Suprapubic skin (tissue), 4 donors: Measurements from ENCODE around the gene APC. TPM values are rescaled to one million over a fixed set of nuclear protein-coding genes. Genes with fewer than 3 reads are reported as not detected.

Experiments used
- DNase-seq, 2 donors: peaks; one replicate each; pipeline ENCODE4 v3.0.0-alpha.2; 2019; ENCODE audit warnings: low spot score in 2 of 2
- H3K27ac ChIP-seq: fragments of 200-600 bp; sonication (generic); one replicate; pipeline ENCODE4 v1.5.1; 2019
- H3K27me3 ChIP-seq: fragments of 200-600 bp; sonication (generic); one replicate; pipeline ENCODE4 v1.5.1; 2019
- H3K36me3 ChIP-seq: fragments of 200-600 bp; sonication (generic); one replicate; pipeline ENCODE4 v1.5.1; 2019
- H3K4me1 ChIP-seq: fragments of 200-600 bp; sonication (generic); one replicate; pipeline ENCODE4 v1.5.1; 2019
- H3K4me3 ChIP-seq: fragments of 200-600 bp; sonication (generic); one replicate; pipeline ENCODE4 v1.5.1; 2019; ENCODE audit warnings: mild to moderate bottlenecking
- H3K9me3 ChIP-seq: fragments of 200-600 bp; sonication (generic); one replicate; pipeline ENCODE4 v1.5.1; 2019
- CTCF ChIP-seq, 2 donors: fragments of 200-600 bp in 1 of 2; fragments of 450-650 bp in 1 of 2; sonication (generic) in 1 of 2; IDR thresholded peaks; one replicate each; pipeline ENCODE4 v1.5.1; 2016 to 2019; ENCODE audit warnings: antibody characterized with exemption in 2 of 2, mild to moderate bottlenecking in 1 of 2, moderate library complexity in 1 of 2
- EP300 ChIP-seq: sonication (generic); formaldehyde crosslinking; IDR thresholded peaks from one replicate; pipeline ENCODE4 v1.6.1; 2017; ENCODE audit warnings: antibody characterized with exemption
- POLR2A ChIP-seq, 2 donors: fragments of 450-650 bp; IDR thresholded peaks; one replicate each; pipeline ENCODE4 v1.6.1; 2017; ENCODE audit warnings: antibody characterized with exemption in 2 of 2, mild to moderate bottlenecking in 2 of 2, moderate library complexity in 2 of 2
- POLR2AphosphoS5 ChIP-seq, 3 donors: sonication (generic); formaldehyde crosslinking; IDR thresholded peaks; one replicate each; pipeline ENCODE4 v1.6.1; 2017; ENCODE audit warnings: antibody characterized with exemption in 3 of 3
- WGBS: methylation state at CpG from one replicate; pipeline ENCODE4 v1.1.5; 2018; 5-methylcytosine and 5-hydroxymethylcytosine counted together
- total RNA-seq, 4 donors: library from RNA; depleted of rRNA; stranded (reverse); fragments of >200 nt; gene quantifications; one replicate each; pipeline ENCODE4 v1.1.0, GENCODE V29; 2016

The APC gene
- total RNA-seq, 4 donors from 2014 or later: 40.8 to 76.4 (median 53.9) TPM

GRCh38 chr5:112717506-112718082 is 20.1 kb upstream of the APC start:
- no peak for DNase-seq
- 81% methylated on average over 1 of the region's 1 CpG for WGBS

GRCh38 chr5:112718344-112718743 is 19.3 kb upstream of the APC start:
- Histone ChIP-seq H3K27ac (no peak overlapping the region), H3K36me3 (no peaks in the 10 kb centered on the region), H3K4me1 (peaks cover 19% of the 10 kb centered on the region), H3K4me3 (no peak overlapping the region), H3K9me3 (no peaks in the 10 kb centered on the region), H3K27me3 (no peaks in the 10 kb centered on the region)
- TF ChIP-seq EP300: no peak
- TF ChIP-seq POLR2A (IDR thresholded peaks at IDR 0.05): no peak
- no peak for TF ChIP-seq POLR2AphosphoS5 (IDR thresholded peaks at IDR 0.05)
- WGBS: 98% methylated on average over 2 of the region's 2 CpGs
- no peak for DNase-seq

More at GRCh38 chr5:112717506-112718082, 20.1 kb upstream of the APC start:
- H3K4me3 ChIP-seq: no peak overlapping the region
- H3K27ac ChIP-seq: no peak overlapping the region
- TF ChIP-seq POLR2AphosphoS5 (IDR thresholded peaks at IDR 0.05): no peak
- TF ChIP-seq EP300: no peak
- no peak for TF ChIP-seq POLR2A (IDR thresholded peaks at IDR 0.05)
- TF ChIP-seq CTCF (IDR thresholded peaks at IDR 0.05): no peak
- peaks cover 14% of the 10 kb centered on the region for H3K4me1 ChIP-seq
- no peaks in the 10 kb centered on the region for H3K9me3 ChIP-seq
- H3K36me3 ChIP-seq: no peaks in the 10 kb centered on the region
- H3K27me3 ChIP-seq: no peaks in the 10 kb centered on the region

- 78% methylated on average over 2 of the region's 2 CpGs for WGBS
- Histone ChIP-seq H3K27ac (no peak overlapping the region), H3K9me3 (no peaks in the 10 kb centered on the region), H3K27me3 (no peaks in the 10 kb centered on the region), H3K36me3 (no peaks in the 10 kb centered on the region), H3K4me1 (peaks cover 14% of the 10 kb centered on the region), H3K4me3 (no peak overlapping the region)
- TF ChIP-seq POLR2AphosphoS5 (IDR thresholded peaks at IDR 0.05) (no peak), POLR2A (IDR thresholded peaks at IDR 0.05) (no peak), CTCF (IDR thresholded peaks at IDR 0.05) (no peak), EP300 (no peak)
- no peak for DNase-seq
These were observed 17.1 kb upstream of the APC start for GRCh38 chr5:112720576-112720975.

GRCh38 chr5:112724901-112725300 is 12.8 kb upstream of the APC start:
- Histone ChIP-seq H3K4me1 (peaks cover 7% of the 10 kb centered on the region), H3K27me3 (no peaks in the 10 kb centered on the region), H3K36me3 (no peaks in the 10 kb centered on the region), H3K4me3 (no peak overlapping the region), H3K9me3 (no peaks in the 10 kb centered on the region), H3K27ac (no peak overlapping the region)
- 53% methylated on average over 4 of the region's 4 CpGs for WGBS
- TF ChIP-seq CTCF (IDR thresholded peaks at IDR 0.05) (no peak), POLR2A (IDR thresholded peaks at IDR 0.05) (no peak), EP300 (no peak), POLR2AphosphoS5 (IDR thresholded peaks at IDR 0.05) (no peak)
- DNase-seq: no peak

GRCh38 chr5:112729630-112730029 is 8.1 kb upstream of the APC start:
- no peak for TF ChIP-seq POLR2A (IDR thresholded peaks at IDR 0.05)
- no peak for TF ChIP-seq CTCF (IDR thresholded peaks at IDR 0.05)
- no peak for TF ChIP-seq POLR2AphosphoS5 (IDR thresholded peaks at IDR 0.05)
- no peak for TF ChIP-seq EP300
- Histone ChIP-seq H3K9me3 (no peaks in the 10 kb centered on the region), H3K27ac (no peak overlapping the region), H3K36me3 (no peaks in the 10 kb centered on the region), H3K4me1 (no peaks in the 10 kb centered on the region), H3K27me3 (no peaks in the 10 kb centered on the region), H3K4me3 (no peak overlapping the region)
- DNase-seq: no peak
- WGBS: 93% methylated on average over 1 of the region's 1 CpG

GRCh38 chr5:112732131-112732530 is 5.6 kb upstream of the APC start:
- no peak overlapping the region for H3K27ac ChIP-seq
- 91% methylated on average over 5 of the region's 5 CpGs for WGBS
- no peaks in the 10 kb centered on the region for H3K36me3 ChIP-seq
- TF ChIP-seq POLR2A (IDR thresholded peaks at IDR 0.05) (no peak), EP300 (no peak), CTCF (IDR thresholded peaks at IDR 0.05) (no peak), POLR2AphosphoS5 (IDR thresholded peaks at IDR 0.05) (no peak)
- H3K4me3 ChIP-seq: no peak overlapping the region
- no peaks in the 10 kb centered on the region for H3K9me3 ChIP-seq
- peaks cover 4% of the 10 kb centered on the region for H3K4me1 ChIP-seq
- DNase-seq: no peak
- H3K27me3 ChIP-seq: no peaks in the 10 kb centered on the region
